ENCODE measurements around the gene APOBEC3F. TPM values are rescaled to one million over a fixed set of nuclear protein-coding genes. Genes with fewer than 3 reads are reported as not detected.

The APOBEC3F gene
- total and polyA plus RNA-seq, 2 of the 13 experiments (the other 11 are each of a cell fraction or from before 2014, with no cell fraction given), result 2.9 to 3.7 TPM

DNA sequence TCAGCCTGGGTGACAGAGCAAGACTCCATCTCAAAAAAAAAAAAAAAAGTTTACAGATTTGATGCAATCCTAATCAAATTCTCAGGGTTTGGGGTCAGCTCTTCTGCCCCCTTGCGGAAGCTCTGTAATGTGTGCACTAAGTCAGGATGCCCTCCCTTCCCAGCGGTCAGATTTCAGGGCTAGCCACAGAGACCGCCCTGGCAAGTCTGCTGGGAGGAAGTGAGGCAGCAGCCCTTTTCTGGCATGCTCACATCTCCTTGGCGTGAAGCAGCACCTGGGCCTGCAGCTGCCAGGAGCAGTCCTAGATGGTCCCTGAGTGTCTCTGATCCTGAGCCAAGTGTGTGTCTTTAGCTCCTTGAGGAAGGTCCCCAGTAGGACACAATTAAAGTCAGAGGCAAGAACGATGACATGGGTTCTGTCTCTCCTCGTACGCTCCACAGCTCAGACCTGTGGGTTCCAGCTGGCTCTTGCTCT, 37.5 kb upstream of the APOBEC3F start (continued):
- TF ChIP-seq ZBTB4 (CRISPR knock-in tag; IDR thresholded peaks at IDR 0.05; ENCODE audit: borderline replicate concordance) (no peak), ZNF572 (CRISPR knock-in tag; IDR thresholded peaks at IDR 0.05) (peak; percentile 25; the same call in 1 of the 2 replicates), HHEX (CRISPR knock-in tag; IDR thresholded peaks at IDR 0.05) (no peak), ZFYVE20 (CRISPR knock-in tag; IDR thresholded peaks at IDR 0.05; ENCODE audit: borderline replicate concordance, low read depth) (no peak), ZNF253 (CRISPR knock-in tag; IDR thresholded peaks at IDR 0.05; ENCODE audit: borderline replicate concordance) (no peak), STAG1 (CRISPR knock-in tag; IDR thresholded peaks at IDR 0.05) (peak; percentile 63), FOXK2 (IDR thresholded peaks at IDR 0.05) (no peak), TCF7 (IDR thresholded peaks at IDR 0.05; ENCODE audit: low read depth) (no peak), ZBTB26 (CRISPR knock-in tag; IDR thresholded peaks at IDR 0.05; ENCODE audit: borderline replicate concordance) (0 out of 2 replicates have a peak, but pooled peaks have one; percentile 43), DR1 (CRISPR knock-in tag; IDR thresholded peaks at IDR 0.05) (no peak), NFATC3 (CRISPR knock-in tag; IDR thresholded peaks at IDR 0.05) (no peak), U2AF2 (IDR thresholded peaks at IDR 0.05; ENCODE audit: low read depth, low read length) (no peak), KDM1A (CRISPR knock-in tag; IDR thresholded peaks at IDR 0.05) (no peak), GLI4 (CRISPR knock-in tag; IDR thresholded peaks at IDR 0.05; ENCODE audit: borderline replicate concordance) (no peak)
- TF ChIP-seq, protein P1, sequence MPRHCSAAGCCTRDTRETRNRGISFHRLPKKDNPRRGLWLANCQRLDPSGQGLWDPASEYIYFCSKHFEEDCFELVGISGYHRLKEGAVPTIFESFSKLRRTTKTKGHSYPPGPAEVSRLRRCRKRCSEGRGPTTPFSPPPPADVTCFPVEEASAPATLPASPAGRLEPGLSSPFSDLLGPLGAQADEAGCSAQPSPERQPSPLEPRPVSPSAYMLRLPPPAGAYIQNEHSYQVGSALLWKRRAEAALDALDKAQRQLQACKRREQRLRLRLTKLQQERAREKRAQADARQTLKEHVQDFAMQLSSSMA (CRISPR knock-in tag; IDR thresholded peaks at IDR 0.05), result no peak
- TF ChIP-seq, protein P2, sequence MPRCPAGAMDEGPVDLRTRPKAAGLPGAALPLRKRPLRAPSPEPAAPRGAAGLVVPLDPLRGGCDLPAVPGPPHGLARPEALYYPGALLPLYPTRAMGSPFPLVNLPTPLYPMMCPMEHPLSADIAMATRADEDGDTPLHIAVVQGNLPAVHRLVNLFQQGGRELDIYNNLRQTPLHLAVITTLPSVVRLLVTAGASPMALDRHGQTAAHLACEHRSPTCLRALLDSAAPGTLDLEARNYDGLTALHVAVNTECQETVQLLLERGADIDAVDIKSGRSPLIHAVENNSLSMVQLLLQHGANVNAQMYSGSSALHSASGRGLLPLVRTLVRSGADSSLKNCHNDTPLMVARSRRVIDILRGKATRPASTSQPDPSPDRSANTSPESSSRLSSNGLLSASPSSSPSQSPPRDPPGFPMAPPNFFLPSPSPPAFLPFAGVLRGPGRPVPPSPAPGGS (CRISPR knock-in tag; IDR thresholded peaks at IDR 0.05), result no peak
